ENCODE data around the gene CD248. TPM values are rescaled to one million over a fixed set of nuclear protein-coding genes. Genes with fewer than 3 reads are reported as not detected.
A peak's percentile ranks its signal among the peaks of the same experiment; 100 is the strongest.
"Not testable (repeated sequence)": the region's sequence is repeated elsewhere in the genome, so short reads cannot be mapped to it uniquely, and the experiment has no call there.

CD248 gene
- total RNA-seq, 1 donor from 2014 or later: 109 TPM

- Mint-ChIP-seq H3K36me3 (ENCODE audit: low read depth) (peaks cover 4% of the 10 kb centered on the region), H3K27me3 (ENCODE audit: low read depth) (no peaks in the 10 kb centered on the region), H3K9me3 (ENCODE audit: low read depth) (no peaks in the 10 kb centered on the region), H3K4me3 (ENCODE audit: unreplicated experiment) (no peak overlapping the region), H3K4me1 (ENCODE audit: low read depth) (no peaks in the 10 kb centered on the region), H3K27ac (ENCODE audit: unreplicated experiment) (no peak overlapping the region)
- TF ChIP-seq CTCF (IDR thresholded peaks at IDR 0.05): no peak
- no peak for DNase-seq (ENCODE audit: low spot score)
These were observed 46.4 kb upstream of the CD248 start for GRCh38 chr11:66363187-66363601.

- no peak for TF ChIP-seq CTCF (IDR thresholded peaks at IDR 0.05)
- no peaks in the 10 kb centered on the region for H3K4me1 Mint-ChIP-seq (ENCODE audit: low read depth)
- H3K9me3 Mint-ChIP-seq (ENCODE audit: low read depth): no peaks in the 10 kb centered on the region
- H3K36me3 Mint-ChIP-seq (ENCODE audit: low read depth): peaks cover 2% of the 10 kb centered on the region
- DNase-seq (ENCODE audit: low spot score): no peak
- no peaks in the 10 kb centered on the region for H3K27me3 Mint-ChIP-seq (ENCODE audit: low read depth)
- H3K27ac Mint-ChIP-seq (ENCODE audit: unreplicated experiment): no peak overlapping the region
- no peak overlapping the region for H3K4me3 Mint-ChIP-seq (ENCODE audit: unreplicated experiment)
These were observed 45.8 kb upstream of the CD248 start for GRCh38 chr11:66362481-66363147.

- H3K9me3 Mint-ChIP-seq (ENCODE audit: low read depth): no peaks in the 10 kb centered on the region
- peak; percentile 38 for DNase-seq (ENCODE audit: low spot score)
- H3K27ac Mint-ChIP-seq (ENCODE audit: unreplicated experiment): no peak overlapping the region
- no peak overlapping the region for H3K4me3 Mint-ChIP-seq (ENCODE audit: unreplicated experiment)
- TF ChIP-seq CTCF (IDR thresholded peaks at IDR 0.05): no peak
- no peaks in the 10 kb centered on the region for H3K4me1 Mint-ChIP-seq (ENCODE audit: low read depth)
- no peaks in the 10 kb centered on the region for H3K27me3 Mint-ChIP-seq (ENCODE audit: low read depth)
- H3K36me3 Mint-ChIP-seq (ENCODE audit: low read depth): peaks cover 2% of the 10 kb centered on the region
These were observed 44.7 kb upstream of the CD248 start for GRCh38 chr11:66361502-66361941.

GRCh38 chr11:66360406-66361073 lies 43.7 kb upstream of the CD248 start:
- Mint-ChIP-seq H3K27ac (ENCODE audit: unreplicated experiment) (no peak overlapping the region), H3K36me3 (ENCODE audit: low read depth) (peaks cover 4% of the 10 kb centered on the region), H3K4me1 (ENCODE audit: low read depth) (no peaks in the 10 kb centered on the region), H3K4me3 (ENCODE audit: unreplicated experiment) (no peak overlapping the region), H3K27me3 (ENCODE audit: low read depth) (no peaks in the 10 kb centered on the region), H3K9me3 (ENCODE audit: low read depth) (no peaks in the 10 kb centered on the region)
- DNase-seq (ENCODE audit: low spot score): peak; percentile 53
- TF ChIP-seq CTCF (IDR thresholded peaks at IDR 0.05): no peak

- no peak overlapping the region for H3K4me3 Mint-ChIP-seq (ENCODE audit: unreplicated experiment)
- DNase-seq (ENCODE audit: low spot score): no peak
- no peaks in the 10 kb centered on the region for H3K9me3 Mint-ChIP-seq (ENCODE audit: low read depth)
- peaks cover 4% of the 10 kb centered on the region for H3K36me3 Mint-ChIP-seq (ENCODE audit: low read depth)
- H3K4me1 Mint-ChIP-seq (ENCODE audit: low read depth): no peaks in the 10 kb centered on the region
- no peak for TF ChIP-seq CTCF (IDR thresholded peaks at IDR 0.05)
- H3K27ac Mint-ChIP-seq (ENCODE audit: unreplicated experiment): no peak overlapping the region
- H3K27me3 Mint-ChIP-seq (ENCODE audit: low read depth): no peaks in the 10 kb centered on the region
These were observed 42.8 kb upstream of the CD248 start for GRCh38 chr11:66359662-66360087.

- H3K27me3 Mint-ChIP-seq (ENCODE audit: low read depth); H3K27ac Mint-ChIP-seq (ENCODE audit: unreplicated experiment); H3K36me3 Mint-ChIP-seq (ENCODE audit: low read depth); H3K9me3 Mint-ChIP-seq (ENCODE audit: low read depth); DNase-seq (ENCODE audit: low spot score); H3K4me3 Mint-ChIP-seq (ENCODE audit: unreplicated experiment): not testable (repeated sequence)
- H3K4me1 Mint-ChIP-seq (ENCODE audit: low read depth): peaks cover 20% of the 10 kb centered on the region
These were observed 33.9 kb upstream of the CD248 start for GRCh38 chr11:66350560-66351235.

All from chondrocyte (in vitro differentiated cells).